ENCODE results near the gene DOCK10.

Gene DOCK10

DNA sequence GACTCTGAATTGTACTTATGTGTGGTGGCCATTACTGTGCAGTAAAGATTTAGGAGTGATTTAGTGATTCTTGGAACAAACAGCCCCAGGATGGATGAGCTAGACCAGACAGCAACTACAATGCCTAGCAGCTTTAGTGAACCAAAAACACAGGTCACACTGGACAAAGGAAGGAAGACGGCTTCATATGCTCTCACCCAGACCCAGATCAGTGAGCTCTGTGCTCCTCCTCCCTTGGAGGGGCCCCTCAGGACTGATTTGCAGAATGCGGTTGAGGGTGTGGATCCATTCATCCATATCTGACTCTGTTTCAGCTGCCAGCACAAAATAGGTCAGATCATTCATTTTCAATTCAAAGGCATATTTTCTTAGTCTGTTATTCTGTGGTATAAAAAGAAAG, 166.4 kb downstream of the DOCK10 start:
- WGBS, 2 donors (ENCODE audit: extremely low coverage in 2 of 2, insufficient read length in 2 of 2, insufficient replicate concordance in 1 of 2) = no CpG with 5 or more reads among the region's 2 CpGs

DNA sequence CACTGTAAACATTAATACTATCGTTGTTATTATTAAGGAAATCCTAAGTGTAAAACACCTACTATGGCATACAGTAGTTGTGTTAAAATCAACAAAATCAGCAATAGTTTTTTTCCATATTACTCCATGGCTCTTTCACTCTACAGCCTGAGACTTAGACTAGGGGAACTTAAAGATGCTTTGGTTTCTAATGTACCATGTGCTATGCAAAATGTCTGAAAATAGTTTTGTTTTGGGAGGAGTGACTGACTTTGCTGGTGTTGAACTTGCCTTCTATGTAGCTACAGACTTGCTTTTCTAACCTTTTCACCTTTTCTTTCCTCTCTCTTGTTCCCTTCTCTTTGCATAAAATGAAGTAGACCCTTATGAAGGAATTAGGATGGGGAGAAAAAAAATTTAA, 167.1 kb downstream of the DOCK10 start:
- Histone ChIP-seq H4K8ac (ENCODE audit: low read depth, low read length) (no peak overlapping the region), H2BK120ac (ENCODE audit: low read depth, low read length) (no peak overlapping the region), H3K36me3 (replicated peaks in 1 of 2; ENCODE audit: control insufficient read depth in 2 of 2, insufficient read depth in 2 of 2, low read length in 2 of 2) (peaks cover 0 to 2% of the 10 kb centered on the region in 2 donors), H3K9ac (ENCODE audit: low read depth, low read length, poor library complexity) (no peak overlapping the region), H2BK15ac (ENCODE audit: low read length) (no peak overlapping the region), H3K4me1 (ENCODE audit: control insufficient read depth in 2 of 2, insufficient read depth in 1 of 2, low read depth in 1 of 2, low read length in 2 of 2) (peaks cover 2 to 6% of the 10 kb centered on the region in 2 donors), H3K18ac (ENCODE audit: low read length) (no peak overlapping the region), H2BK12ac (ENCODE audit: low read length) (no peak overlapping the region), H3K9me3 (replicated peaks in 1 of 2; ENCODE audit: control insufficient read depth in 2 of 2, insufficient read depth in 1 of 2, low read depth in 1 of 2, low read length in 2 of 2) (no peaks in the 10 kb centered on the region), H3K23ac (ENCODE audit: low read depth, low read length, poor library complexity) (no peak overlapping the region), H3K27ac (replicated peaks; ENCODE audit: low read length) (no peak overlapping the region), H4K91ac (ENCODE audit: low read depth, low read length, poor library complexity) (no peak overlapping the region), H3K4me2 (ENCODE audit: insufficient read depth, low read length, poor library complexity, severe bottlenecking) (no peak overlapping the region), H3K14ac (ENCODE audit: low read length) (no peak overlapping the region), H2AK5ac (ENCODE audit: low read depth, low read length) (no peak overlapping the region), H3K4me3 (ENCODE audit: low read length in 2 of 2) (no peak overlapping the region), H3K79me1 (ENCODE audit: low read depth, low read length) (no peaks in the 10 kb centered on the region), H2AFZ (ENCODE audit: low read length) (no peak overlapping the region), H2BK5ac (ENCODE audit: low read length) (no peak overlapping the region), H3K27me3 (ENCODE audit: control insufficient read depth in 3 of 3, insufficient read depth in 3 of 3, low read depth in 1 of 3, low read length in 3 of 3) (no peaks in the 10 kb centered on the region), H3K4ac (ENCODE audit: low read length) (no peak overlapping the region)
- no peak for DNase-seq (ENCODE audit: low spot score)
- WGBS, 2 donors (ENCODE audit: extremely low coverage in 2 of 2, insufficient read length in 2 of 2, insufficient replicate concordance in 1 of 2) = no CpG with 5 or more reads among the region's 1 CpG

More for the DNA sequence above, 166.4 kb downstream of the DOCK10 start:
- Histone ChIP-seq H2BK15ac (ENCODE audit: low read length) (no peak overlapping the region), H2BK12ac (ENCODE audit: low read length) (no peak overlapping the region), H3K27ac (replicated peaks; ENCODE audit: low read length) (no peak overlapping the region), H2AK5ac (ENCODE audit: low read depth, low read length) (no peak overlapping the region), H3K79me1 (ENCODE audit: low read depth, low read length) (no peaks in the 10 kb centered on the region), H4K8ac (ENCODE audit: low read depth, low read length) (no peak overlapping the region), H3K4me1 (ENCODE audit: control insufficient read depth in 2 of 2, insufficient read depth in 1 of 2, low read depth in 1 of 2, low read length in 2 of 2) (peaks cover 2 to 6% of the 10 kb centered on the region in 2 donors), H2AFZ (ENCODE audit: low read length) (peak overlapping the region; percentile 87), H3K27me3 (ENCODE audit: control insufficient read depth in 3 of 3, insufficient read depth in 3 of 3, low read depth in 1 of 3, low read length in 3 of 3) (no peaks in the 10 kb centered on the region), H3K36me3 (replicated peaks in 1 of 2; ENCODE audit: control insufficient read depth in 2 of 2, insufficient read depth in 2 of 2, low read length in 2 of 2) (peaks cover 0 to 2% of the 10 kb centered on the region in 2 donors), H3K14ac (ENCODE audit: low read length) (no peak overlapping the region), H3K4ac (ENCODE audit: low read length) (no peak overlapping the region), H2BK5ac (ENCODE audit: low read length) (no peak overlapping the region), H4K91ac (ENCODE audit: low read depth, low read length, poor library complexity) (no peak overlapping the region), H3K4me2 (ENCODE audit: insufficient read depth, low read length, poor library complexity, severe bottlenecking) (no peak overlapping the region), H3K18ac (ENCODE audit: low read length) (peak overlapping the region; percentile 52), H3K9ac (ENCODE audit: low read depth, low read length, poor library complexity) (no peak overlapping the region), H3K9me3 (replicated peaks in 1 of 2; ENCODE audit: control insufficient read depth in 2 of 2, insufficient read depth in 1 of 2, low read depth in 1 of 2, low read length in 2 of 2) (no peaks in the 10 kb centered on the region), H3K4me3 (ENCODE audit: low read length in 2 of 2) (no peak overlapping the region), H3K23ac (ENCODE audit: low read depth, low read length, poor library complexity) (no peak overlapping the region), H2BK120ac (ENCODE audit: low read depth, low read length) (no peak overlapping the region)
- no peak for DNase-seq (ENCODE audit: low spot score)

DNA sequence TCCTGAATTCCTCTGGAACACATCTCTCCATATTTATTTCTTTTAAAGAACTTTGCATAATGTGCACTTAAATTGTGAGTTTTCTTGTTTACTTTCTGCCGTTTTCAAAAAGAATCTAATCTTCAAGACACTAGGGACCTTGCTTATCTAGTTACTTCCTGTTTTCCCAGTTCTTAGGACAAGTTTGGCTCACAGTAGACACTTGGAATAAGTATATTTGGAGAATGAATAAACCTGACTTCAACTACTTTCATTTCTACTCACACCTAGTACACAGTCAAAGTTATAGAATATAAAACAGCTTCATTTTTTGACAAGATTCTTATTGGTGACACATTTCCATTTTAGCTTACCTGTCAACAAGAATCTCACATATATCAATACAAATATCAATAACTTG, 170.5 kb downstream of the DOCK10 start:
- H3K4me1 ChIP-seq (ENCODE audit: control insufficient read depth in 2 of 2, insufficient read depth in 1 of 2, low read depth in 1 of 2, low read length in 2 of 2) = peaks cover 2 to 6% of the 10 kb centered on the region in 2 donors
- no peak overlapping the region for H3K4me2 ChIP-seq (ENCODE audit: insufficient read depth, low read length, poor library complexity, severe bottlenecking)
- H2BK12ac ChIP-seq (ENCODE audit: low read length) = no peak overlapping the region
- H2AFZ ChIP-seq (ENCODE audit: low read length) = no peak overlapping the region
- no peak overlapping the region for H3K23ac ChIP-seq (ENCODE audit: low read depth, low read length, poor library complexity)
- no peak overlapping the region for H2BK120ac ChIP-seq (ENCODE audit: low read depth, low read length)
- H3K27ac ChIP-seq (replicated peaks; ENCODE audit: low read length) = no peak overlapping the region
- no peaks in the 10 kb centered on the region for H3K9me3 ChIP-seq (replicated peaks in 1 of 2; ENCODE audit: control insufficient read depth in 2 of 2, insufficient read depth in 1 of 2, low read depth in 1 of 2, low read length in 2 of 2)
- whole genome bisulfite sequencing, 2 donors (ENCODE audit: extremely low coverage in 2 of 2, insufficient read length in 2 of 2, insufficient replicate concordance in 1 of 2) = no CpG with 5 or more reads among the region's 1 CpG
- no peak overlapping the region for H3K14ac ChIP-seq (ENCODE audit: low read length)
- H4K91ac ChIP-seq (ENCODE audit: low read depth, low read length, poor library complexity) = no peak overlapping the region
- no peak overlapping the region for H3K4me3 ChIP-seq (ENCODE audit: low read length in 2 of 2)
- H3K79me1 ChIP-seq (ENCODE audit: low read depth, low read length) = no peaks in the 10 kb centered on the region
- no peak for DNase-seq (ENCODE audit: low spot score)
- peaks cover 0 to 2% of the 10 kb centered on the region in 2 donors for H3K36me3 ChIP-seq (replicated peaks in 1 of 2; ENCODE audit: control insufficient read depth in 2 of 2, insufficient read depth in 2 of 2, low read length in 2 of 2)
- no peak overlapping the region for H3K4ac ChIP-seq (ENCODE audit: low read length)
- no peak overlapping the region for H2BK5ac ChIP-seq (ENCODE audit: low read length)
- no peak overlapping the region for H4K8ac ChIP-seq (ENCODE audit: low read depth, low read length)
- H3K9ac ChIP-seq (ENCODE audit: low read depth, low read length, poor library complexity) = no peak overlapping the region
- H3K18ac ChIP-seq (ENCODE audit: low read length) = no peak overlapping the region
- H2BK15ac ChIP-seq (ENCODE audit: low read length) = no peak overlapping the region
- H2AK5ac ChIP-seq (ENCODE audit: low read depth, low read length) = no peak overlapping the region
- no peaks in the 10 kb centered on the region for H3K27me3 ChIP-seq (ENCODE audit: control insufficient read depth in 3 of 3, insufficient read depth in 3 of 3, low read depth in 1 of 3, low read length in 3 of 3)

DNA sequence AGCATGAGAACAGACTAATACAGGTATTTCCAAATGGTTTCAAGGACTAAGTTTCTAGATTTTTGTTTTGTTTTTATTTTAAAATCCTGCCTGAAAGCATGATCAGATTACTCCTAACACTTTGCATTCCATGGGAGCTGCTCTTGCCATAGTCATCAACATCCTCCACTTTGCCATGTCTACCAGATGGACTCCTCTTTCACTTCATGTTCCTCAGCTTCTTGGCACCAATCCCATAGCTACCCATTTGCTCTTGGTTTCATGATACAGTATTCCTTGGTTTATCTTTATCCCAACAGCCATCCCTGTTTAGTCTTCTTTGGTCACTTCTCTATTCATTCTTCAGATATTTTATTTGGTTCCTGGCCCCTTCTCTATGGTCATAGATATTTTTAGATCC, 171.9 kb downstream of the DOCK10 start:
- no peak overlapping the region for H3K27ac ChIP-seq (replicated peaks; ENCODE audit: low read length)
- H3K23ac ChIP-seq (ENCODE audit: low read depth, low read length, poor library complexity) = no peak overlapping the region
- H3K4me2 ChIP-seq (ENCODE audit: insufficient read depth, low read length, poor library complexity, severe bottlenecking) = no peak overlapping the region
- no peaks in the 10 kb centered on the region for H3K27me3 ChIP-seq (ENCODE audit: control insufficient read depth in 3 of 3, insufficient read depth in 3 of 3, low read depth in 1 of 3, low read length in 3 of 3)
- DNase-seq (ENCODE audit: low spot score) = no peak
- no peak overlapping the region for H3K4me3 ChIP-seq (ENCODE audit: low read length in 2 of 2)
- H3K36me3 ChIP-seq (replicated peaks in 1 of 2; ENCODE audit: control insufficient read depth in 2 of 2, insufficient read depth in 2 of 2, low read length in 2 of 2) = peaks cover 0 to 2% of the 10 kb centered on the region in 2 donors
- no peak overlapping the region for H2AFZ ChIP-seq (ENCODE audit: low read length)
- no peak overlapping the region for H2AK5ac ChIP-seq (ENCODE audit: low read depth, low read length)
- no peak overlapping the region for H3K18ac ChIP-seq (ENCODE audit: low read length)
- no peak overlapping the region for H2BK12ac ChIP-seq (ENCODE audit: low read length)
- H3K9me3 ChIP-seq (replicated peaks in 1 of 2; ENCODE audit: control insufficient read depth in 2 of 2, insufficient read depth in 1 of 2, low read depth in 1 of 2, low read length in 2 of 2) = no peaks in the 10 kb centered on the region
- no peak overlapping the region for H4K91ac ChIP-seq (ENCODE audit: low read depth, low read length, poor library complexity)
- no peaks in the 10 kb centered on the region for H3K79me1 ChIP-seq (ENCODE audit: low read depth, low read length)
- no peak overlapping the region for H3K14ac ChIP-seq (ENCODE audit: low read length)
- H3K9ac ChIP-seq (ENCODE audit: low read depth, low read length, poor library complexity) = no peak overlapping the region
- no peaks in the 10 kb centered on the region for H3K4me1 ChIP-seq (ENCODE audit: control insufficient read depth in 2 of 2, insufficient read depth in 1 of 2, low read depth in 1 of 2, low read length in 2 of 2)
- H3K4ac ChIP-seq (ENCODE audit: low read length) = no peak overlapping the region
- no peak overlapping the region for H4K8ac ChIP-seq (ENCODE audit: low read depth, low read length)
- no peak overlapping the region for H2BK5ac ChIP-seq (ENCODE audit: low read length)
- H2BK120ac ChIP-seq (ENCODE audit: low read depth, low read length) = no peak overlapping the region
- no peak overlapping the region for H2BK15ac ChIP-seq (ENCODE audit: low read length)

Measured in neuronal stem cell (in vitro differentiated cells).